Measurements from ENCODE around the gene MRS2.

The MRS2 gene

DNA sequence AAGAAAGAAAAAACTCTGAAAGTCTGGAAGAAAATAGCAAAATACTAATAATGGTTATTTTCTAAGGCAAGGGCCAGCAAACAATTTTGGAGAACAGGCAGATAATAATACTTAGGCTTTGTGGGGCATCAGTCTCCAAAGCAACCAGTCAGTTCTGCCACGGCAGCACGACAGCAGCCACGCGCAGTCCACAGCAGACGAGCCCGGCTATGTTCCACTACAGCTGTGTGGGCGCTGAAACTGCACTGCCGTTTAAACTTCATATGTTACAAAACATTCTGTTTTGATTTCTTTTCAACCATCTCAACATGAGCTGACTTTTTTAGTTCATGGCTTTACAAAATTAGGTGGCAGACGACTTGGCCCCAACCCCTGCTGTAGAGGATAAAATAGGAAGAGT, 29.9 kb downstream of the MRS2 start:
- DNase-seq = no peak

DNA sequence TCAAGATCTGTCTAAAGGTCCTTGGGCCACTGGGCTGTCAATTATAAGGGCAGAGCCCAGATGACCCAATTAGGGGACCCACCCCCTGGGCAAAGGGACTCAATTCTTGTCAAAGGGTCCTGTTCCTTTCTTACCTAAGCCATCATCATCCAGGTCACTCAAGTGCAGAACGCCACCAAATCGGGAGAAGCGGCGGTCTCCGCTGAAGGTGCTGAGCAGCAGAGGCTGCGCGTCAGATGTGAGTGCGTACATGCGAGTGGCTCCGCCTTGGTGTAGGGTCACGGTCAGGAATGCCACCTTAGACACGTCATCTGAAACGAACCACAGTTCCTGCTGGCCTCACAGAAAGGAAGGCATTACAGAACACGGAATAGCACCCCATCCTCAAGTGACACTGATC, 34.2 kb downstream of the MRS2 start:
- DNase-seq = no peak

DNA sequence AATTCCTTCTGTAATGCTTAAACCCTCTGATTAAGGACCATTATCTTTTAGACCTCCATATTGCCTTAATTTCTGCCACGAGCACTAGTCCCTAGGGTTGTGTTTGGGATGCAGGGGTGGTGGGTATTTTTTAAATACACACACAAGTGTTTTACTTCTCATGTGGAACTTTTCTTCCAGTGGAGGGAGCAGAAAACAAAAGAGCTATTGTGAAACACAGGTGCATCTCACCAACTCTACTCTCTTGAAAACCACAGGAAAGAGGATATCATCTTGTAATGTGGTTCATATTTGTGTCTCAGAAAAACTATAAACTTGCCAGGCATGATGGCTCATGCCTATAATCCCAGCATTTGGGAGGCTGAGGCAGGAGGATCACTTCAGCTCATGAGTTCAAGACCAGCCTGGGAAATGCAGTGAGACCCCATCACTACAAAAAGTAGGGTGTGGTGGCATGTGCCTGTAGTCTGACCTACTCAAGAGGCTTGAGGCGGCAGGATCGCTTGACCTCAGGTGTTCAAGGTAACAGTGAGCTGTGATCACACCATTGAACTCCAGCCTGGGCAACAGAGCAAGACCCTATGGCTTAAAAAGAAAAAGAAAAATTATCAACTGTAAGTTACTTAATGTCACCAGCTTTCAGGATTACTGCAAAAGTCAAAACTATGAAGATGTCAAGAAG, 37.3 kb downstream of the MRS2 start:
- no peak for DNase-seq

DNA sequence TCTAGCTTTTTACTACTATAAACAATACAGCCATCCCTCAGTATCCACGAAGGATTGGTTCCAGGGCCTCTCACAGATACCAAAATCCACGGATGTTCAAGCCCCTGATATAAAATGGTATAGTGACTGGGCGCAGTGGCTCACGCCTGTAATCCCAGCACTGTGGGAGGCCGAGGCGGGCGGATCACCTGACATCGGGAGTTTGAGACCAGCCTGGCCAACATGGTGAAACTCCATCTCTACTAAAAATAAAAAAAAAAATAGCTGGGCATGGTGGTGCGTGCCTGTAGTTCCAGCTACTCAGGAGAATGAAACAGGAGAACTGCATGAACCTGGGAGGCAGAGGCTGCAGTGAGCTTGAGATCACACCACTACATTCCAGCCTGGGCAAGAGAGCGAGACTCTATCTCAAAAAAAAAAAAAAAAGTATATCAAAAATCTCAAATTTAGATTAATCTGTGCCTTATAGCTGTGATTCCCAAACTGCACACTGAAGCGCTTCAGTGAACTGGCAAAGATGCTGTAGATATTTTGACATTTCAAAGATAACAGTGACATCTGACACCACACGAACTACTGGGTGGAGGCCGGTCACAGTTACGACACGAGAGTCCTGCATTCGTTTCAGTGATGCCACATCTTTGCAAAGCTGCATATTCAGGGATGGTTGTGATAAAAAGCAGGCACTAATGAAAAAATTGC, 38.3 kb downstream of the MRS2 start:
- no peak for DNase-seq

DNA sequence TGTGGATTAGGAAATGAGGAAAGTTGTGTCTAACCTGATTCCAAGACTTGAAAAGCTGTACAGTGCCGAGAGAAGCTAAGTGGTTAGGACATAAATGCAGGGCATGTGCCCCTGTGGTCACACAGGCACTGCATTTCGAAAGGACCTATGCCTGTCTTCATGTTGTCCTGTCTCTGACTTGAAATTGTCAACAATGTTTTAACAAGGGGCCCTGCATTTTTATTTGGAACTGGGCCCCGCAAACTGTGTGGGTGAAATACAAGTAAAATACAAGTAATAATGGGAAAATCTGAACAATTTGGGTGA, 38.8 kb downstream of the MRS2 start:
- no peak for DNase-seq

DNA sequence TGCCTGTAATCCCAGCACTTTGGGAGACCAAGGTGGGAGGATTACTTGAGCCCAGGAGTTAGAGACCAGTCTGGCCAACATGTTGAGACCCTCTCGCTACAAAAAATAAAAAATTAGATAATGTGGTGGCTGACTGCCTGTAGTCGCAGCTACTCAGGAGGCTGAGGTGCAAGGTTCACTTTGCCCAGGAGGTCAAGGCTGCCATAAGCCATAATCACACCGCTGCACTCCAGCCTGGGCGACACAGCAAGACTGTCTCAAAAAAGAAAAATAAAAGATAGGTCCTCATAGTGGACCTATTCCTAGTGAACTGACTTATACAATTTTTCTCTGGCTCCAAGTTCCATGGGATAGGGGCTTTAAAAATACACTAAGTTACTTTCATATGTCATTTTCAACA, 41.9 kb downstream of the MRS2 start:
- DNase-seq = no peak

DNA sequence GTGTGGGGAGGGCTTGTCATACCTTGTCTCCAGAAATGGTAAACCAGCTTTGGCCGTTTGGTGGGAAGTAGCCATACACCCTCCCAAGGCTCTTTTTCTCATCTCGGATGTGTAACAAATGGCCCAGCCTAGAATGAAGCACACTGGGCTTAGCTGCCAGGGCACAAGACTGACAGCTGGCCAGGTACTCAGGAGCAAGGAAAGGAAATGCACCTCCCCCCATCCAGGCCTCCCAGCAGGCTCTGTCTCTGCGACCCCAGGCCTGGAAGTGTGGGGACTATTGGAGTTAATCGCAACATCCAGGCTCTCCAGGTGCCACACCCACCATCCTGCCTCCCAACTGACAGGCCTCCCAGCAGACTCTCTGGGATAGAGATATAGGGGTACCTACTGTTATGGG, 43.0 kb downstream of the MRS2 start:
- no peak for DNase-seq

DNA sequence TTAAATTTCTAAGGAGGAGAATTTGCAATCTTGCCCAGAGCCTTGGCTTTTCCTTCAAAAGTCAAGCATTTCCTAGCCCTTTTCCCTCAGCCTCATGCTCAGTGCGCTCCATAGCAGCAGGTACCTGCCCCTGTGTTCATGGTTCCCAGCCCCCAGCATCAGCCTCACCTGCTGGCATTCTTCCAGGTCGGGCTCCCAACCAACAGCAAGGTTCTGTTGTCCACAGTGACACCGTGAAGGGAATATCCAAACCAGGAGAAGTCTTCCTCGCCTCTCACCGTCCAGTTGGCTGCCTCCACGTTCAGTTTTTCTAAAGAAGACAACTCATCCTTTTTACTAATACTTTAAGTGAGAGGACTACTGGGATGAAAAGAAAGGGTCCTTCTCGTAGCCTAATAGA, 43.9 kb downstream of the MRS2 start:
- no peak for DNase-seq

DNA sequence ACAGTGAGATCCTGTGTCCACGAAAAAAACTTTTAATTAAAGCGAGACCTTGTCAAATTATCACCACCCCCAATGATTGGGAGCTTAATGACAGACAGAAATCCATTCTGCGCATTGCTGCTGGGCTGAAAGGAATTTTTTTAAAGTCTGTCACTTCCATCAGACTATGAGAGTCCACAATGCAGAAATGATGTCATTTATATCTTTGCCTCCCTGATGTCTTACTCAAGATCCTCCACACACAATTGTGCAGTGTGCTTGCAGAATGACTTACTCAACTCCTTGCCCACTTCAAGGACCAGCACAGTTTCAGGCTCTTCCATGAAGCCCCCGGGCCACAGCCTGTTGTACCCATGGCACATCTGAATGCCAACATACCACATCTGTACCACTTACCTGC, 45.7 kb downstream of the MRS2 start:
- DNase-seq = no peak

DNA sequence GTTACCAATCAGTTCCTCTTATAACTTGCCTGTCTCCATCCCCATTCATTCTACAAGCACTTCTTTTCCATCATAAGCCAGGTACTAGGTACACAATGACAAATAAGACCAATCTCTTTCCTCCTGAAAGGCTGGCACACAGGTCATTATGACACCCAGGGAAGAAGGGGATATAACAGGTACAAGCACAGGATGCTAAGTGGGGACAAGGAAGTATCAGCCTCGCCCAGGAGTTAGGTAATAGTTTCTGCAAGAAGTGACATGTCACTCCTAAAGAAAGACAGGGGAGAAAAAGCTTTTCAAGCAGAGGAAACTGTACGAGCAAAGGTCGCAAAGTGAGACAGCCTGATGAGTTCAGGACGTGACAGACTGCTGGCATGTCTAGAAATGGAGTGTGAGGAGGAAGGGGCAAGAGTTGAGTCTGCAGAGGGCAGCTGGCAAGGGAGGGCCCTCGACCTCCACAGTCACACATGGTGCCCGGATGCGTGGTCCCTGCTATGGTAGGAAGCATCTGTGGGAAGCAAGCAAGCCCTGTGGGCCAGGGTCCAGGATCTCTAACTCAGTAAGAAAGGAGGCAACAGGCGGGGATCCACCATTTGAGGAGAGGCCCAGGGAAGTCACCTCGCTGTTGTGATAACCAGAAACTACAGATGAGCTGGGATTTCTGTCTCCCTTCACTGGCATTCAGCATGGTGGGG, 46.2 kb downstream of the MRS2 start:
- no peak for DNase-seq

DNA sequence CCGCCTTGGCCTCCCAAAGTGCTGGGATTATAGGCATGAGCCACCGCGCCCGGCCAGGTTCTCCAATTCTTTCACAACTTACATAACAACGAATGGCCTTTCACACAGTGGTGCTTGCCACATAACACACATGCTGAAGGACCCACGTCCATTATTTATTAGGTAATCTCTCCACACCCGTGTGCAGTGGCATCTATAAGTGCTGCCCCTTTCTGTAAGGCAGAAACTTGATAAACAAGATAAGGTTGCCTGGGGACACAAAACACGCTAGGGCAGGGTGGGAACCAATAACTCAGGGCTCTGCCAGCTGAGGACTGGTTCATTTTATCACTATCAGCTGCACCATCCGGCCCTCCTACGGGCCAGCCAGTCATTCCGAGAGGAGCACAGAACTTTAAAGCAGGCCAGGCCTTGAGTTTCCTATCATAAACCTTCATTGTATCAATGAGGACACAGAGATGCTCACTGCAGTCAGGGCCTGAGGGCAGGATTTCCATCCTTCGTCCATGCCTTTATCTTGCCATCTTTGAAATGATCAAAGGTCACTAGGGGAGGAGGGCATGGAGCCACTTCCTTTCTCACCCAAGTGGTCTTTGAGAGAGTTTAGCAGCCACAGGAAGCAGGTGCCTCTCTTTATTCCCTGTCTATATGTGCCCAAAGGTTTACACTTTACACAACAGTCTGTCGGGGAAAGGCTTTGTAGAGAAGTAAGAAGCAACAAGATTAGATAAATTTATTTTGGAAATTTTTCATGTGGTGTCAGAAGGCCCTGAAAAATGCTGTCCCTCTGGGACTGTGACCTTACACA, 49.0 kb downstream of the MRS2 start:
- no peak for DNase-seq

DNA sequence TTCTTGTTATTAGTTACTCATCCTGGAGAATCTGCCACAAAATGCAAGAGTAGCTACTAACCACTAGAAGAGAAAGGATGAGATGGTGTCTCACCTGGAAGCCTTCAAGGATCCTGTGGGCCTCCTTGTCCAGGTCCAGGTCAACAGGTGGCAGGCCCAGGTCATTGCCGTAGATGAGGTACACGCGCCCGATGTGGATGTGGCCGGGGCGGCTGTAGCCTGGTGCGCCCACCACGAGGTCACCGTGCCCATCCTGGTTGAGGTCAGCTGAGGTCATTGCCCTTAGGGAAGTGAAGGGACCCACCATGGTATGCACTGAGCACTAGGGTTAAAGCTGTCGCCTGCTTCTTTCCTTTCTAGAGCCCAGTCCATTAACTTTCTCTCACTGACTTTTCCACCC, 51.2 kb downstream of the MRS2 start:
- DNase-seq = no peak

DNA sequence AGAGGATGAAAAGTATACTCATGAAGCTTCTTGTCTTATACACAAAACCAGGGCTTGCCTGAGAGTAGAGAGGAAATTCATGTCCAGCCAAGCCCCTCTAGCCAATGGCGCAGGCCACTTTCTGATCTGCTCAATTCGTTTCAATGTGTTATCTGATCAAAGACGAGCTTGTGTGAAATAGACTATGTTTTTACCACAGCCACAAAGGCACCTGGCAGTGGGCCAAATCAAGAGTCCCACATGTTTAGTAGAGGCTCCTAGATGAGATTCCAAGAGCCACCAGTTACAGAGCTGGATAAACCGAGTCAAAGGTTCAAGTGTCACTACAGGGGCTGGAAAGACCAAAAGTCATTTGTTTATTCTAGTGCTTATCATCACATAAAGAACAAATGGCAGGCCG, 51.7 kb downstream of the MRS2 start:
- no peak for DNase-seq

DNA sequence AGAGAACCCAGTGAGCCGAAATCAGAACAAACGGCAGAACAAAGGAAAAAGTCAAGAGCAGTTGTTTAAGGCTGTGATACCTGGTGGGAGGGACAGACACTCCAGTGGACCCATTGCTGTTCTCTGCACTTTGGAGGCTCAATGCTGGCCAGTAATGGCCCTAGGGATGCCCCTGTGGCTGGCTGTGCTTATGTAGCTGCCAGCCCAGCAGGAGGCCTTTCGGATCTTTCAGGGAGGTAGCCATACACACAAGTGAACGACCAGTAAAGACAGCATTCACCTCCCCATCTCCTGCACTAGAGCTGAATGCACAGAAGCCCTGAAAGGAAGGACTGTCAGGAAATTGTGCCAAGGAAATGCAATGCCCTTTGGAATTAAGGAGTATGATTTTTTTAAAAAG, 52.3 kb downstream of the MRS2 start:
- no peak for DNase-seq

DNA sequence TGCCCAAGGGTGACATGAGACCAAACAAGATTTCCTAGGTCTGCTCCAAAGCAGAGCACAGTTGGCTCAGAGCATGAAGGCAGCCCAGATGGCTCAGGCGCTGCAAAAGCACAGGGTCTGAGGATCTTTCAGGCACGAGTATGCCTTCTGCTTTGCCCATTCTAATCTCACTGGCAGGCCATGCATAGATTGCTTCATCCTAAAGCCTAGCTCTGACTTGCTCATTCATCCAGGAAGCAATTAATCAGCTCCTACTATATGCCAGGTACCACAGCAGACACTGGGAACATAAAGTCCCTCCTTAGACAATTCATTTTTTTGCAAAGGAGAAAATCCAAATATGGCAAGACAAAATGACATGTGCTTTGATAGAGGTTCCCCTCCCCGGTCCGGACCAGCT, 55.4 kb downstream of the MRS2 start:
- DNase-seq = no peak

DNA sequence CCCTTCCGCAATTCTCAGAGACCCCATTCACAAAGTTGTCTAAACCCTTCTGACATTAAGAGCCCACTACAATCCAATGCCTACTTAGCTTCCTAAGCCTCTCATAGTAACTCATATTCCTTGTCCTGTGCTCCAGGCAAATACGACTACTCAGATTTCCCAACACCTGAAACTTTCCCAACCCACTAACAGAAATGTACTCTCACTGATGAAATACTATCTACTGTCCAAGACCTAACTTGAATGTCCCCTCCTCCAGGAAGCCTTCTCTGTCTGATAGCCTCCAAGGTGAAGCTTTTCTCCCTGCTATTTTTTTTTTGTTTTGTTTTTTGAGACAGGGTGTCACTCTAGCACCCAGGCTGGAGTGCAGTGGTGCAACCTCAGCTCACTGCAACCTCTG, 56.2 kb downstream of the MRS2 start:
- no peak for DNase-seq

DNA sequence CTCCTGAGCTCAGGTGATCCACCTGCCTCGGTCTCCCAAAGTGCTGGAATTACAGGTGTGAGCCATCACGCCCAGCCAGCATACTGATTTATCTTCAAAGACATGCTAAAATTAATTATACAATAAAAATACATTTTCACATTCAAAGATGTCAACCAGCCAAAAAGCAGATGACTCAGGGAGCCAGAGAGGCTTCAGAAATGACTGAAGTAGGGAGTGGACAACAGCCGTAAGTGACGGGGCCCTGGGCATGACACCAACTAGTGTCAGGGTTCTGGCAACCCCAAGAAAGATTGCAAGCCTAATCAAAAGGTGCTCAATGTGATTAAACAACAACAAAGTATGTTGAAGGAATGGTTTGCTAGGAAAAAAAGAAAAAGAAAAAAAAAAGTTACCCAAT, 58.2 kb downstream of the MRS2 start:
- DNase-seq = no peak

DNA sequence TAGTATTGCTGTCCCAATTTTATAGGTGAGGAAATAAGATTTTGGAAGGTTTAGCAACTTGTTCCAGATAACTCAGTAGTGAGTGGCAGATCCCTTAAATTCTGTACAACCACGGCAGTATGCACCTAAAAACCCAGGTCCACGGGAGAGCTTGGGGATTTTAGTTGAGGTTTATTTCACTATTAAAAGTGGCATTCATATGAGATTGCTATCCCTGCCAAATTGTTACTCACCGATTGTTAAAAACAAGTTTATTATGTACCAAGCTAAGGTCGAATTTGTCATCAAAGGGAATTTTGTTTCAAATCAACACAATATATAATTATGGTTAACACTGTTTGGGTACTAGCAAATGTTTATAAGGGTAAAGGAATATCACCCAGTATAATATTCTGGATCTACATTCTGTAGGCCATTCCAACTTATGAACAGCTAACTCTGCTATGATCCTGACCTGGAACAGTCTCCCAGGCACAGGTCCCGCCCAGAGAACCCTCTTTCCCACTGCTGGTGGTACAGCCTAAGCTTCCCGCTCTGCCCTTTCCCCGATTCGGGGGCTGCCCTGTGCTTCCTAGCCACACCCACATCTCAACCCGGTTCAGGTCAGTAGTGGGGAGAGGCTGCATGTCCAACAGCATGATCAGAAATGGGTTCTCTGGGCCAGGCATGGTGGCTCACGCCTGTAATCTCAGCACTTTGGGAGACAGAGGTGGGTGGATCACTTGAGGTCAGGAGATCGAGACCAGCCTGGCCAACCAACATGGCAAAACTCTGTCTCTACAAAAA, 61.7 kb downstream of the MRS2 start:
- DNase-seq = no peak

DNA sequence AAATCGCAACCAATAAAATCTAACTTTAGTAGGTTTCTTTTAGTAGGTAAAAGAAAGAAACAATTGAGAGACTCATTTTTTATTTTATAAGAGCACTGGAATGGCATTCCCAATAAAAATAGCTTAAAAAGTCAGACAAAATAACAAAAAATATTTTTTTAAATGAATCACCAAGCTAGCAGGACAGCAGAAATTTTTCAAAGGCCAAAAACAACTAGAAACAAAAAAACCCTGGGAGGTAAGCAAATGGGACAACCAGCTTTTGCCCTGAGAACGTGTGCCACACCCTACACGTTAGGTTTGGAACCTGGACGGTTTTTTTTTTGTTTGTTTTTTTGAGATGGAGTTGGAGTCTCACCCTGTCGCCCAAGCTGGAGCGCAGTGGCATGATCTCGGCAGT, 67.1 kb downstream of the MRS2 start:
- no peak for DNase-seq

DNA sequence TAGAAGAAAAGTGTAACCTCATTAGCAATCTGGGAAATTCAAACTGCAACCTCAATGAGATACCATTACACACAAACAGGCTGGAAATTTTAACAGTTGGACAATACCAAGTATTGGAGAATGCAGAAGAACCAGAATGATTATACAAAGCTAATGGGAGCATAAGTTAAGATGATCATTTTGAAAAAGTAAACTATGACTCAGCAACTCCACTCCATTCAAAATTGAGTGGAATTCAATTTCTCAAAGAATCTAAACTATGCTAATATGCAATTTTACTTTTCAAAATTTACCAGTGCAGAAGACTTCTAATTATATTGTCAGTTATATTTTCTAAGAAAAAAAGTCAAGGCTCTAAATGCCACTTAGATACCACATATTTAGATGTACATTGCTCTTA, 69.4 kb downstream of the MRS2 start:
- DNase-seq = no peak

Data from KG1 (cell line).